NCI-H2196 treated with DMSO at 0.1 percent for 48 hours (cell line): ENCODE measurements around the gene PLA2G15.

Source experiments
- DNase-seq: peaks from one replicate; lab custom pipeline; 2025; ENCODE audit not compliant: unreplicated experiment; lab: John Stamatoyannopoulos, UW

PLA2G15 gene

GRCh38 chr16:68250951-68251350, 5.8 kb downstream of the PLA2G15 start:
- no peak for DNase-seq

DNA sequence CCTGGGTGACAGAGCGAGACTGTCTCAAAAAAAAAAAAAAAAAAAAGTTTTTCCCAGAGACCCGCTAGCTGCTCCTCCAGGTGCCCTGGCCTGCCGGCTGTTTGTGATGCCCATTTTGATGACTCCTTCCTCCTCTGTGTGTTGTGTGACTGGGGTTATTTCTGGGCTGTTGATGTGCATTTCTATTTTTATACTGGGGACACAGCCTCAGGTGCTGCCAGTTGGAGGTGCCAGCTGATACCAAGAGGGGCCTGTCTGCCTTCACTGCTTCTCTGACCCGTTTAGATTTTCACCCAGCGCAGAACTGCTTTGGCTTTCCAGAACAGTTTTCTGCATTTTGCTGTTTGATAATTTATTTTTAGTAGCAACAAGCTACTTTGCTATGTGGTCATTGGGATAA, 6.7 kb downstream of the PLA2G15 start:
- DNase-seq = no peak

GRCh38 chr16:68252383-68252782, 7.2 kb downstream of the PLA2G15 start:
- no peak for DNase-seq

DNA sequence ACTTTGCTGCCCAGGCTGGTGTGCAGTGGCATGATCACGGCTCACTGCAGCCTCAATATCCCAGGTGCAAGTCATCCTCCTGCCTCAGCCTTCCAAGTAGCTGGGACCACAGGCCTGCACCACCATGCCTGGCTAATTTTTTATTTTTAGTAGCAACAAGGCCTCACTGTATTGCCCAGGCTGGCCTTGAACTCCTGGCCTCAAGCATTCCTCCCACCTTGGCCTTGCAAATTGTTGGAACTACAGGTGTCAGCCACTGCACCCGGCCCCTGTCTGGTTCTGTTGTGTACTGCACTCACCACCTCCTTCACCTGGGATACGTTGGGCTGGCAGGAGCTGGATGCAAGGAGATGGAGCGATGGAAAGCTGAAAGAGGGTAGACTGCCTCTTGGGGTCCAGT, 8.5 kb downstream of the PLA2G15 start:
- no peak for DNase-seq

DNA sequence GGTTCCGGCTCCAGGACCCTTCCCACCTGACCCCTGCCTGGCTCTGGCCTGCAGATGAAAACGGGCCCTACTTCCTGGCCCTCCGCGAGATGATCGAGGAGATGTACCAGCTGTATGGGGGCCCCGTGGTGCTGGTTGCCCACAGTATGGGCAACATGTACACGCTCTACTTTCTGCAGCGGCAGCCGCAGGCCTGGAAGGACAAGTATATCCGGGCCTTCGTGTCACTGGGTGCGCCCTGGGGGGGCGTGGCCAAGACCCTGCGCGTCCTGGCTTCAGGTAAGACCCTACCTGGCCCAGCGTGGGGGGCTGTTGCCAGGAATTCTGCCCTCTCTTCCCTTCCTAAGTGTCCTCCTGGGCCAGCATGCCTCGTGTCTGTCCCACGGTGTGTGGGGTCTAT, 10.5 kb downstream of the PLA2G15 start:
- no peak for DNase-seq

GRCh38 chr16:68257251-68257905, 12.2 kb downstream of the PLA2G15 start:
- DNase-seq = peak; percentile 52

- DNase-seq = no peak
Measured at GRCh38 chr16:68257906-68258800, 13.0 kb downstream of the PLA2G15 start.

DNA sequence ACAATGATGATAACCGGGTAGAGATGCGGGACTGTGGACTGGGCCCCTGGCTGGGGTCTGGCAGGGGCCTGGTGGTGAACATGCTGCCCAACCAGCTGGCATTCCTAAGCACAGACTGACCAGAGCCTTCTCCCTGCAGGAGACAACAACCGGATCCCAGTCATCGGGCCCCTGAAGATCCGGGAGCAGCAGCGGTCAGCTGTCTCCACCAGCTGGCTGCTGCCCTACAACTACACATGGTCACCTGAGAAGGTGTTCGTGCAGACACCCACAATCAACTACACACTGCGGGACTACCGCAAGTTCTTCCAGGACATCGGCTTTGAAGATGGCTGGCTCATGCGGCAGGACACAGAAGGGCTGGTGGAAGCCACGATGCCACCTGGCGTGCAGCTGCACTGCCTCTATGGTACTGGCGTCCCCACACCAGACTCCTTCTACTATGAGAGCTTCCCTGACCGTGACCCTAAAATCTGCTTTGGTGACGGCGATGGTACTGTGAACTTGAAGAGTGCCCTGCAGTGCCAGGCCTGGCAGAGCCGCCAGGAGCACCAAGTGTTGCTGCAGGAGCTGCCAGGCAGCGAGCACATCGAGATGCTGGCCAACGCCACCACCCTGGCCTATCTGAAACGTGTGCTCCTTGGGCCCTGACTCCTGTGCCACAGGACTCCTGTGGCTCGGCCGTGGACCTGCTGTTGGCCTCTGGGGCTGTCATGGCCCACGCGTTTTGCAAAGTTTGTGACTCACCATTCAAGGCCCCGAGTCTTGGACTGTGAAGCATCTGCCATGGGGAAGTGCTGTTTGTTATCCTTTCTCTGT, 14.0 kb downstream of the PLA2G15 start:
- no peak for DNase-seq

- DNase-seq = no peak
Measured at GRCh38 chr16:68263559-68264127, 18.5 kb downstream of the PLA2G15 start.

DNA sequence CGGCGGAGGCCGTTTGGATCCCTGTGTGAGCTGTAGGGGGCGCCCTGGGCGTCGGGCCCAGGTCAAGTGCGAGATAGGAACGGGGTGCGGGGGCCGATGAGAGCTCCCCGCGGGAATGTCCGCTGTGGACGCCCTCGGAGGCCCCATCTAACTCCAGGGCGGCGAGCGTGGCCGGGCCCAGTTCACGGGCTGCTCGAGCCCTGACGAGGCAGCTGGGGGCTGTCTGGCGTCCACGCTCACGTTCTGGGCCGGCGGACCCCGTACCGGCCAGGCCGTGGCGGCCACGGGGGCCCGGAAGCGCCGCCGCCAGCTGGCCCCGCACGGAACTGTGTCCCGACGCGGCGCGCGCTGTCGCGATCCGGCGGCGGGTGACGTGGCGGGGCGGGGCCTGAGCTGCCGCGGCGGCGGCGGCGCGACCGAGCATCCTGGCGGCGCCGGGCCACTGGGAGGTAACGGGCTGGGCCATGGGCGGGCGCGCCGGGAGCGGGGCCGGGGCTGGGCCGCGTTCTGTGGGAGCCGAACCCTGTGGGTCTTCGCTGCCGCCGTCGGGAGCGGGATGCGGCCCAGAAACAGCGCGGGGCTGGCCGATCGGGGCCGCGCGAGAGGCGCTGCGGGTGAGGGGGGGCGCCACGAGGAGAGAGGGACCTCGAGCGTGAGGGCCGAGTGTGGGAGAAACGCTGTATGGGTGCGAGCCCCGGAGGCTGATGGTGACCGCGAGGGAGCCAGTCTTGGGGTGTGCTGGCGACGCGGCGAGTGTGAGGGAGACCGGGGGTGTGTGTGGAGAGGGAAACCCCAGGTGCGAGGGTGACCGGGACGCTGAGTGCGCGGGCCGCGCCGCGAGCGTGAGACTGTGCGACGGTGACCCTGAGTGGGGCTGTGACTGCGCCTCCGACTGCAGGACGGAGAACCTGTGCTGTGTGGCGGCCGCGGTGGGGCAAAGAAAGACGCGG, 19.2 kb downstream of the PLA2G15 start, which contains the start of gene SLC7A6:
Gene SLC7A6 (plus strand): TSS at position 399 of the 950 bp plus-strand sequence. CDS start 10,201 bp downstream, outside the sequence.
- DNase-seq = no peak

DNA sequence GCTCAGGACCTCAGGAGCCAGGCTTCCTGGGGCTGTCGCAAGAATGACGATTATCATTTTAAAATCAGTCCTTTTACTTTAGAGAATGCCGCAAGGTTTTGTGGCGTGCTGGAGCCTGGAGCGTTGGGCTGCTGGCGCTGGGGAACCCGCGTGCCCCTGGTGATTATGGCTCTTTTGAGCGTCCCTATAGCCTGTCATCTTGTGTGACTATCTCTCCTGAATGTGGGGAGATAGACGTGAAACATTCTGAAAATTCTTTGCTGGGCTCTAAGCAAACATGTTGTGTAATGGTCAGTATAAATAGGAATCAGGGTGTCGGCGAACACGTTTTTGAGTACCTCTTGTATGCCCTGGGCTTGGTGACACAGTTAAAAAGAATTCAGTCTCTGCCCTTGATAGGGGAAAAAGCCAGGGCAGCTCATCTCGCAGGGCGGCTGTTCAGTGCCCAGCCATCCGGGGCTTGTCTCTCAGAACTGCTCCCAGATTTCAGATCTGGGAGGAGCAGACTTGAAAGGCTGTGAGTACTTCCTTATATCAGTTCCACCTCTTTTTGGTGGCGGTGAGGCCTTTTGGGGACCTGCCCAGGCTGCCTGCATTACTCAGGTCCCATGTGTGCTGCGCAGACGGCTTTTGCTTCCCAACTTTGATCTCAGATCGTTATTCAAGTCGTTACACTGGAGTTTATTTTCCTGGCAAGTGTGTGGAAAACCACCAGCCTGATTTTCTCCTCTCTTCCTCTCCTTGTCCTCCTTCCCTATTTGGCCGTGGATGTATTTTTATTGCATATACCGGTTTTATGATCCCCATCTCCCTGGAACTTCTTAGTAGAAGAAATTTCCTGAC, 20.1 kb downstream of the PLA2G15 start:
- DNase-seq = no peak

DNA sequence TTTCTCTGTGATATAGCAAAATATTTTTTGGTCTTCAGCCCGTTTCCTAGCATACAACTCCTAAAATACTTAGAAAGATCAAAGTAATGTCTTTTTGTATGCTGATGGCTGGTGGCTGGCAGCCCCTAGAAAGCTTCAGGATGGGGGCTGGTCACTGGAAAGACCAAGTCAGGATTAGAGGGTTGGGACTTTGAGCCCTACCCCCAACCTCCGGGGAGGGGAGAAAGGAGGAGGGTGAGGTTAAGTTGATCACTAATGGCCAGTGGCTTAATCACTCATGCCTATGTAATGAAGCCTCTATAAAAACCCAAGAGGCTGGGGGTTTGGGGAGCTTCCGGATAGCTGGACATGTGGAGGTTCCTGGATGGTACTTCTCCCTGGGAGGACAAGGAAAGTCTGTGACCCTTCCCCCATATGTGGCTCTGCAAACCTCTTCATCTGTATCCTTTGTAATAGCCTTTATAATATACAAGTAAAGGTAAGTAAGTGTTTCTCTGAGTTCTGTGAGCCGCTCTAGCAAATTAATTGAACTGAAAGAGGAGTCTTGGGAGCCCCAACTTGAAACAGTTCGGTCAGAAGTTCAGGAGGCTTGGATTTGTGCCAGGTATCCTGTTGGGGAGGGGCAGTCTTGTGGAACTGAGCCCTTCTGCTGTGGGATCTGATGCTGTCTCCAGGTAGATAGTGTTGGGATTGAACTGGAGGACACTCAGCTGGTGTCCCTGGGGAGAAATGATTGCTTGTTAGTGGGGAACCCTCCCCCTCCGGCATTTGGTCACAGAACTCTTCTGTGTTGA, 22.6 kb downstream of the PLA2G15 start:
- DNase-seq = no peak

DNA sequence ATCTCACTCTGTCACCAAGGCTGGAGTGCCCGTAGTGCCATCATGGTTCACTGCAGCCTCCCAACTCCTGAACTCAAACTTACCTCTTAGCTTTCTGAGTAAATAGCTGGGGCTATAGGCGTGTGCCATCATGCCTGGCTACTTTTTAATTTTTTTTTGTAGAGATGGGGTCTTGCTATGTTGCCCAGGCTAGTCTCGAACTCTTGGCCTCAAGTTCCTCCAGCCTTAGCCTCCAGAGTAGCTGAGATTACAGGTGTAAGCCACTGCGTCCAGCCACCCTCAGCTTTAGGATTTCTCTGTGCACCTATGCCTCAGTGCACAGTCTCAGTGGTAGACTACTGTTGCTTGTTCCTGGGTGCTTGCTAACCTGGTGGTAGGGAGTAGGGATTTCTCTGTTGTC, 24.6 kb downstream of the PLA2G15 start:
- DNase-seq = no peak

GRCh38 chr16:68270353-68270752, 25.2 kb downstream of the PLA2G15 start:
- no peak for DNase-seq

DNA sequence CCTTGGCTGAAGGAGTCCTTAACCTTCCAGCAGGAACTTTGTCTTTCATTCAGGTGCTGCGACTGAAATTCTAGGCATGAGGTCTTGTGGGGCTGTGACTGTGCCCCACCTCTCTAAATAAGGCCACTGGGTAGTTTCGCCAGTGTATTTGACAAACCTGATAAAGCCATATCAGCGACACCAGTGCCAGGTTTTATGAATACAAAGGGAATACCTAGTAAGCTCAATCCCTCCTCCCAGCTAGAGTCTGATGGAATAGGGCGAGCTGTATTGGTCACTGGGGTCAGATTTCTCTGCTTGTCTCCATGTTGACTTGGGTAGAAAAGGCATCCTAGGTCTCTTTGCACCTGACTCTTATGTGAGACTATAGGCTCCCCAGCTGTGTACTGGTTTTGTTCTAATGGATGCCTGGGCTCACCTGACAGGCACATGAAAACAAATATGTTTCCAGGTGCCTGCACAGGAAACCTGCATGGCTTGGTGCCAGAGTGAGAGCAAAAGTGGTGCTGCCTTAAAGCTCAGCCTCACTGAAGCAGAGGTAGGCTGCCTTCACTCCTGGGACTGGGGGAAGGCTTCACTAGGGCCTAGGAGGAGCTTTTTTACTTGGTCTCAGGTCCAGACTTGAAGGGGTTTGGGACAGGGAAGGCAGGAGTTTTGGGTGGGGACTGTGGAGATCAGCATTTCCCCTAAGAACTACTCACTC, 27.5 kb downstream of the PLA2G15 start:
- peak; percentile 49 for DNase-seq

DNA sequence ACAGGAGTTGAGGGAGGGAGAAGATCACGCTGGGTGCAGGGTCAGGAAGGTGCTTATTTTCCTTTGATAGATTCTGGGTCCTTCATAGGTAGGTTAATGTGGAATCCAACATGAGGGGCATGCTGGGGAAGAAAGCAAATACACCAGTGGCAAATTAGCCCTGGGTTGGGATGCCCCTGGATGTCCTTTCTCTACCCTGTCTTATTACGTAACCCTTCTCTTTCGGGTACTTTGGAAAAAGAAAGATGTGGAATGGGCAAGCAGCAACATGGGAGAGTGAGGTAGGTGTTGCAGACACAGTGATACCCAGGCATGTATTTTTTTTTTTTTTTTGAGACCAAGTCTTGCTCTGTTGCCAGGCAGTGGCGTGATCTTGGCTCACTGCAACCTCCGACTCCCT, 28.3 kb downstream of the PLA2G15 start:
- DNase-seq = no peak

DNA sequence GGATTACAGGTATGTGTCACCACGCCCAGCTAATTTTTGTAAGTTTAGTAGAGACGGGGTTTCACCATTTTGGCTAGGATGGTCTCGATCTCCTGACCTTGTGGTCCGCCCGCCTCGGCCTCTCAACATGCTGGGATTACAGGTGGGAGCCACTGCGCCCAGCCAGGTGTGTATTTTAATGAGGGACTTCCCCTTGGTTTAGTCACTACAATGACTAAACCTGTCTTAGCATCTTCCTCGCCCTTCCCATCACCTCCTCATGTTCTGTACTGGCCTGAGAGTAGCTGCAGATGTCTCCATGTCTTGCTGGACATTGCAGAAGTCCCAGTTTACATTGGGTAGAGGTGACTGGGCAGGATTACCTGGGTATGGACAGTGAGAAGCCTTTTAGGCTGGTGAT, 28.7 kb downstream of the PLA2G15 start:
- DNase-seq = no peak

DNA sequence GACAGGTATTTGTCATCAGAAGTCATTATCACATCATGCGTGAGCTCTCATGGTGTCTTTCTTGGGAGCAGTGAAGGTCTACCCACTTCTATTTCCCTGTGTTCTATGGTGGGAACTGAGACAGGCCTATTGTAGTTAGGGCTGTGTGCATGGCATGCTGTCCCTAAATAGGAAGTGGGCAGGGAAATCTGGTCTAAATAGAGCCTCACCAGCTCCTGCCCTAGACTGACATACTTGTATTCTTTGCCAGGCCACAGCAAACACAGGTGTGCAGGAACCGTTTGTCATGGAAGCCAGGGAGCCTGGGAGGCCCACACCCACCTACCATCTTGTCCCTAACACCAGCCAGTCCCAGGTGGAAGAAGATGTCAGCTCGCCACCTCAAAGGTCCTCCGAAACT, 29.3 kb downstream of the PLA2G15 start:
- no peak for DNase-seq
